K562 (cell line): ENCODE data around the gene CYB561A3. TPM values are rescaled to one million over a fixed set of nuclear protein-coding genes. Genes with fewer than 3 reads are reported as not detected.

Experiments
- ATAC-seq: fragments of 200-7000 bp; cut with Tn5 transposase; 3 replicates; pipeline ENCODE4 v1.9.1; 2020; ENCODE audit warnings: moderate library complexity
- BruUV-seq: library from RNA; stranded (reverse); fragments of 400-500 nt; replicated peaks from 2 replicates; lab custom pipeline; 2021; lab: Mats Ljungman, UMichigan
- CTCF ChIA-PET: fragments of 300-600 bp; formaldehyde crosslinking; extraction: SDS; loops from one replicate; lab custom pipeline; 2021; ENCODE audit warnings: low intra/inter-chr PET ratio; lab: Yijun Ruan, JAX
- POLR2A ChIA-PET: fragments of 300-600, 350-650 bp; sonication (Branson Sonifier 250); formaldehyde crosslinking; extraction: SDS; loops from one replicate; lab custom pipeline; 2021; ENCODE audit warnings: antibody characterized with exemption, inconsistent platforms; lab: Yijun Ruan, JAX
- DNase-seq, 4 experiments: peaks; one replicate each; pipeline versions ENCODE4 v3.0.0 to v3.0.0-alpha.2; 2011 to 2018; ENCODE audit warnings: low spot score in 3 of 4, mixed read lengths in 3 of 4; ENCODE audit errors: extremely low read depth in 1 of 4
- FAIRE-seq: peaks from 2 replicates; lab custom pipeline; 2011; peaks lifted over from hg19 to GRCh38; lab: Jason Lieb, UNC
- H2AFZ ChIP-seq: 2 replicates; pipeline ENCODE4 v1.6.0; 2011; ENCODE audit warnings: low read depth, low read length, control low read depth, inconsistent platforms
- H3K27ac ChIP-seq: fragments of 200-600 bp; 3 replicates; pipeline ENCODE4 v1.8.0; 2011; ENCODE audit warnings: low read depth, mild to moderate bottlenecking, control low read depth, inconsistent platforms, low read length, moderate library complexity, mixed read lengths; ENCODE audit errors: extremely low read depth
- H3K27me3 ChIP-seq, 2 experiments: fragments of 300-600 bp in 1 of 2; 2 replicates in 1 of 2; 3 replicates in 1 of 2; pipeline versions ENCODE4 v1.6.0 to v1.8.0; 2011; ENCODE audit warnings: inconsistent platforms in 2 of 2, low read length in 2 of 2, mild to moderate bottlenecking in 1 of 2, mixed read lengths in 1 of 2, moderate library complexity in 1 of 2; ENCODE audit not compliant: control insufficient read depth in 2 of 2, insufficient read depth in 2 of 2
- H3K36me3 ChIP-seq: fragments of 300-600 bp; 3 replicates; pipeline ENCODE4 v1.8.0; 2011; ENCODE audit warnings: mild to moderate bottlenecking, low read length, inconsistent platforms; ENCODE audit not compliant: control insufficient read depth, insufficient read depth
- H3K4me1 ChIP-seq, 2 experiments: fragments of 200-600 bp in 1 of 2; replicated peaks in 1 of 2; 2 replicates in 1 of 2; 3 replicates in 1 of 2; pipeline versions ENCODE4 v1.5.1 to v1.8.0; 2011; ENCODE audit warnings: inconsistent platforms in 2 of 2, low read length in 2 of 2, mild to moderate bottlenecking in 1 of 2, mixed read lengths in 1 of 2, moderate library complexity in 1 of 2; ENCODE audit not compliant: control insufficient read depth in 2 of 2, insufficient read depth in 2 of 2
- H3K4me2 ChIP-seq: 2 replicates; pipeline ENCODE4 v1.6.1; 2011; ENCODE audit warnings: low read length, control low read depth, inconsistent platforms, mixed read lengths; ENCODE audit not compliant: insufficient read depth
- H3K4me3 ChIP-seq: fragments of 200-600 bp; sonication (generic), shearing (Covaris generic); 2 replicates; pipeline ENCODE4 v1.5.1; 2016; ENCODE audit warnings: control low read depth, inconsistent platforms
- H3K79me2 ChIP-seq: fragments of 200-600 bp; 3 replicates; pipeline ENCODE4 v1.8.0; 2011; ENCODE audit warnings: low read length, inconsistent platforms; ENCODE audit not compliant: control insufficient read depth, insufficient read depth
- H3K9ac ChIP-seq, 2 experiments: 2 replicates each; pipeline versions ENCODE4 v1.6.0 to v1.6.1; 2011; ENCODE audit warnings: low read depth in 2 of 2, low read length in 2 of 2, control low read depth in 1 of 2, inconsistent platforms in 1 of 2, mild to moderate bottlenecking in 1 of 2, mixed read lengths in 1 of 2; ENCODE audit not compliant: insufficient read depth in 1 of 2
- H3K9me1 ChIP-seq: one replicate; pipeline ENCODE4 v1.6.0; 2011; ENCODE audit warnings: inconsistent platforms, mild to moderate bottlenecking, low read length, moderate library complexity; ENCODE audit not compliant: control insufficient read depth, insufficient read depth
- H3K9me3 ChIP-seq: replicated peaks from 2 replicates; pipeline ENCODE4 v1.5.1; 2011; ENCODE audit warnings: low read depth, low read length, inconsistent platforms; ENCODE audit not compliant: control insufficient read depth, insufficient read depth
- H4K20me1 ChIP-seq: replicated peaks from 2 replicates; pipeline ENCODE4 v1.6.1; 2011; ENCODE audit warnings: low read length, inconsistent platforms, mixed read lengths; ENCODE audit not compliant: control insufficient read depth, insufficient read depth
- CBFA2T2 ChIP-seq: fragments of 450-650 bp; conservative IDR thresholded peaks from 2 replicates; pipeline ENCODE4 v1.6.1; 2017; ENCODE audit warnings: mild to moderate bottlenecking
- FIP1L1 ChIP-seq: fragments of 200-400 bp; formaldehyde crosslinking; IDR thresholded peaks from 2 replicates; pipeline ENCODE4 v1.6.1; 2018; ENCODE audit warnings: mild to moderate bottlenecking, low read depth, low read length; ENCODE audit not compliant: poor library complexity, severe bottlenecking
- HNRNPH1 ChIP-seq: fragments of 200-400 bp; formaldehyde crosslinking; optimal IDR thresholded peaks from 2 replicates; pipeline ENCODE3; 2017; ENCODE audit warnings: low read depth, mild to moderate bottlenecking, low read length, moderate library complexity
- MLLT1 ChIP-seq, 2 experiments: fragments of 450-650 bp; IDR thresholded peaks; 2 replicates each; pipeline ENCODE4 v1.6.1; 2016
- ZBTB1 ChIP-seq: sonication (generic); formaldehyde crosslinking; IDR thresholded peaks from 2 replicates; pipeline ENCODE4 v1.8.1; 2023; ENCODE audit warnings: missing genetic modification reagents, low read depth, mild to moderate bottlenecking, borderline replicate concordance
- ZKSCAN1 ChIP-seq: fragments of 150-350 bp; IDR thresholded peaks from 2 replicates; pipeline ENCODE4 v1.6.1; 2016; ENCODE audit warnings: low read depth, low read length
- ZNF740 ChIP-seq, 3 experiments: fragments of 200-800 bp in 1 of 3; sonication (Bioruptor generic) in 1 of 3; sonication (generic) in 1 of 3; formaldehyde crosslinking in 1 of 3; IDR thresholded peaks; 2 replicates each; pipeline versions ENCODE4 v1.6.1 to v1.8.0; 2016 to 2022; ENCODE audit warnings: mild to moderate bottlenecking in 2 of 3, missing compliant biosample characterization in 2 of 3, missing genetic modification characterization in 2 of 3, missing genetic modification reagents in 1 of 3
- ZNF766 ChIP-seq: fragments of 200-800 bp; sonication (Bioruptor generic); conservative IDR thresholded peaks from 2 replicates; pipeline ENCODE4 v1.6.1; 2016; ENCODE audit warnings: missing genetic modification characterization, missing compliant biosample characterization
- WGBS: fragments of 100-300 bp; shearing (Covaris generic); methylation state at CpG from one replicate; pipeline ENCODE4 v1.1.6; 2016; ENCODE audit warnings: low coverage, mixed read lengths; ENCODE audit not compliant: insufficient coverage; ENCODE audit errors: missing lambda C conversion rate; 5-methylcytosine and 5-hydroxymethylcytosine counted together
- in situ Hi-C: fragments of 300-500 bp; cut with MboI; formaldehyde crosslinking; loops from 4 replicates; pipeline ENCODE4 v1.15.0; 2018; ENCODE audit warnings: inconsistent platforms, mixed read lengths
- intact Hi-C: fragments of 100-400 bp; cut with micrococcal nuclease; formaldehyde crosslinking; loops from 2 replicates; pipeline ENCODE4 v1.14.2; 2022
- polyA plus RNA-seq, 8 experiments: library from polyadenylated mRNA; depleted of rRNA in 4 of 8; stranded (reverse) in 5 of 8; unstranded in 3 of 8; fragments of >200 nt; fragmentation: Nextera tagmentation in 2 of 8; fragmentation: Illumina TruSeq in 1 of 8; extraction: Ambion mirVana in 2 of 8; extraction: Trizol in 1 of 8; gene quantifications; 2 replicates each; pipeline versions ENCODE4 v1.2.1 to v1.2.3, GENCODE V29; 2011 to 2014; ENCODE audit warnings: inconsistent platforms in 1 of 8, missing spikeins in 1 of 8
- total RNA-seq, 7 experiments: library from RNA; depleted of rRNA in 6 of 7; stranded (reverse); fragments of >200 nt in 6 of 7; fragmentation: Illumina TruSeq in 2 of 7; extraction: Trizol in 2 of 7; gene quantifications; 2 replicates each; pipeline versions ENCODE4 v1.2.1 to v1.2.3, GENCODE V29; 2011 to 2021; ENCODE audit warnings: low replicate concordance in 1 of 7
- TF ChIP-seq, protein P1 (sequence below): sonication (generic); formaldehyde crosslinking; IDR thresholded peaks from 2 replicates; pipeline ENCODE4 v1.8.1; 2023; ENCODE audit warnings: mild to moderate bottlenecking, missing genetic modification reagents

CYB561A3 gene
- total and polyA plus RNA-seq, 9 of the 15 experiments (the other 6 are each of a cell fraction or from before 2014, with no cell fraction given) = 29.2 to 78.9 (median 37.9) TPM

DNA sequence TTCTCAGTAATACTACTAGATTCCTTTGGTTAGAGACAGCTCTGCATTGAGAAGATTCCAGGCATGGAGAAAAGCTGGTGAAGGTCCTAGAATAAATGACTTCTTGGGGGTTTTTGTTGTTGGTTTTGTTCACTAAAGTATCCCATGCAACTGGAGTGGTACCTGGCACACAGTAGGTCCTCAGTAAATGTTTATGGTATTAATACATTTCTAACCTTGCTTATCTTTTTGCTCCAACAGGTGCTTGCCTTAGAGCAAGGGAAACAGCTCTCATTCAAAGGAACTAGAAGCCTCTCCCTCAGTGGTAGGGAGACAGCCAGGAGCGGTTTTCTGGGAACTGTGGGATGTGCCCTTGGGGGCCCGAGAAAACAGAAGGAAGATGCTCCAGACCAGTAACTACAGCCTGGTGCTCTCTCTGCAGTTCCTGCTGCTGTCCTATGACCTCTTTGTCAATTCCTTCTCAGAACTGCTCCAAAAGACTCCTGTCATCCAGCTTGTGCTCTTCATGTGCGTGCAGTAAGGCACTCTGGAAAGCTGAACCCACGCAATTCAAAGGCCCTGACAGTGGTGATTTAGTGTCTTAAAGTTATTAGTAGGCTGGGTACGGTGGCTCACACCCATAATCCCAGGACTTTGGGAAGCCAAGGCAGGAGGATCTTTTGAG is 2.5 kb upstream of the CYB561A3 start:
- Histone ChIP-seq H3K27me3 (no peaks in the 10 kb centered on the region), H3K27ac (peak overlapping the region; percentile 45; the same call in 1 of the 3 replicates), H3K9me3 (no peaks in the 10 kb centered on the region), H3K4me1 (peaks cover 36 to 40% of the 10 kb centered on the region in 2 experiments; a peak in 4 of 5 replicates), H3K9ac (peak overlapping the region in 1 of 2 experiments; percentile 97; a peak in 1 of 4 replicates), H3K4me3 (peak overlapping the region; percentile 67; the same call in 1 of the 2 replicates), H3K36me3 (peaks cover 55% of the 10 kb centered on the region), H3K79me2 (peaks cover 66% of the 10 kb centered on the region), H4K20me1 (no peaks in the 10 kb centered on the region), H3K4me2 (peak overlapping the region; percentile 100), H3K9me1 (no peaks in the 10 kb centered on the region), H2AFZ (no peak overlapping the region)
- TF ChIP-seq ZKSCAN1 (peak; percentile 89), ZBTB1 (CRISPR knock-in tag) (no peak)
- POLR2A ChIA-PET = interaction anchor here (0.6 to 1.2 kb wide), 4 partner anchors 9 to 325 kb away, joined by 3 to 5 read pairs (median 3); no protein-coding TSS in a partner anchor
- DNase-seq (no peak), FAIRE-seq (no peak), ATAC-seq (no peak)
- in situ Hi-C loops (no loop called here), intact Hi-C loops (no loop called here)
- WGBS = 88% methylated on average over 4 of the region's 5 CpGs
- CTCF ChIA-PET = no interaction called here
- BruUV-seq = no TSS peak

- DNase-seq (peak; percentile 41 to 55 (median 48)), ATAC-seq (peak; percentile 5), FAIRE-seq (no peak)
- Histone ChIP-seq H3K4me3 (peak overlapping the region; percentile 67), H3K36me3 (peaks cover 42% of the 10 kb centered on the region), H3K9ac (peak overlapping the region; percentile 97 to 99), H3K4me1 (peaks cover 28 to 38% of the 10 kb centered on the region in 2 experiments; a peak in 4 of 5 replicates), H2AFZ (peak overlapping the region; percentile 98), H3K27ac (peak overlapping the region; percentile 96), H3K9me1 (no peaks in the 10 kb centered on the region), H3K9me3 (no peaks in the 10 kb centered on the region), H4K20me1 (no peaks in the 10 kb centered on the region), H3K79me2 (peaks cover 65% of the 10 kb centered on the region), H3K4me2 (peak overlapping the region; percentile 100), H3K27me3 (no peaks in the 10 kb centered on the region)
- 0% methylated on average over 12 of the region's 12 CpGs for WGBS
- POLR2A ChIA-PET = interaction anchor here (0.6 to 4.6 kb wide), 20 partner anchors 8 to 1229 kb away, joined by 3 to 37 read pairs (median 4); partner anchors contain the start of genes CPSF7, DDB1, SDHAF2 and TKFC
- in situ Hi-C loops (no loop called here), intact Hi-C loops (loop anchor here (2.0 kb wide), 1 partner anchor 30 kb away; the partner anchor contains the start of genes DDB1 and TKFC)
- BruUV-seq = TSS peak; percentile 82
- CTCF ChIA-PET = no interaction called here
- TF ChIP-seq FIP1L1 = no peak
- TF ChIP-seq ZNF740 (CRISPR knock-in tag; IDR thresholded peaks at IDR 0.05) = no peak
- no peak for TF ChIP-seq ZNF740 (tag; IDR thresholded peaks at IDR 0.05)
- no peak for TF ChIP-seq HNRNPH1
- TF ChIP-seq, protein P1, sequence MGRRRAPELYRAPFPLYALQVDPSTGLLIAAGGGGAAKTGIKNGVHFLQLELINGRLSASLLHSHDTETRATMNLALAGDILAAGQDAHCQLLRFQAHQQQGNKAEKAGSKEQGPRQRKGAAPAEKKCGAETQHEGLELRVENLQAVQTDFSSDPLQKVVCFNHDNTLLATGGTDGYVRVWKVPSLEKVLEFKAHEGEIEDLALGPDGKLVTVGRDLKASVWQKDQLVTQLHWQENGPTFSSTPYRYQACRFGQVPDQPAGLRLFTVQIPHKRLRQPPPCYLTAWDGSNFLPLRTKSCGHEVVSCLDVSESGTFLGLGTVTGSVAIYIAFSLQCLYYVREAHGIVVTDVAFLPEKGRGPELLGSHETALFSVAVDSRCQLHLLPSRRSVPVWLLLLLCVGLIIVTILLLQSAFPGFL (CRISPR knock-in tag) = 0 out of 2 replicates have a peak, but pooled peaks have one; percentile 31
- peak in 1 of 2 experiments; percentile 41; a peak in 1 of 4 replicates for TF ChIP-seq MLLT1 (IDR thresholded peaks at IDR 0.05)
- TF ChIP-seq ZNF766 (CRISPR knock-in tag) = 0 out of 2 replicates have a peak, but pooled peaks have one; percentile 8
- TF ChIP-seq CBFA2T2 = no peak
Observed at GRCh38 chr11:61362542-61362875, 827 bp upstream of the CYB561A3 start.
